Stimulated activated CD4-positive, alpha-beta T cell treated with anti-CD3 and anti-CD28 coated beads, TNF-alpha, amount 100 ng/mL, for 1 hour (primary cell): ENCODE data around the gene PHLPP1.

Source experiments
- DNase-seq, 3 donors: peaks; one replicate each; pipeline ENCODE4 v3.0.0-alpha.2; 2020; ENCODE audit warnings: low read depth in 3 of 3, low spot score in 1 of 3

PHLPP1 gene

GRCh38 chr18:62975785-62976184 is 260.4 kb downstream of the PHLPP1 start:
- DNase-seq: no peak

GRCh38 chr18:62976227-62976626 is 260.9 kb downstream of the PHLPP1 start:
- no peak for DNase-seq

GRCh38 chr18:62977512-62977911 is 262.2 kb downstream of the PHLPP1 start:
- DNase-seq: no peak

- no peak for DNase-seq
Measured at GRCh38 chr18:62978251-62979049, 263.1 kb downstream of the PHLPP1 start.

- DNase-seq: no peak
Measured at GRCh38 chr18:62979176-62979575, 263.8 kb downstream of the PHLPP1 start.

- no peak for DNase-seq
Measured at GRCh38 chr18:62979900-62980299, 264.6 kb downstream of the PHLPP1 start.

- DNase-seq: no peak
Measured at GRCh38 chr18:62981566-62981965, 266.2 kb downstream of the PHLPP1 start.

GRCh38 chr18:62982600-62983251 is 267.4 kb downstream of the PHLPP1 start:
- peak; percentile 5 to 23 (median 13) for DNase-seq

GRCh38 chr18:62984656-62985315 is 269.4 kb downstream of the PHLPP1 start:
- DNase-seq: peak in 1 of 3 donors; percentile 1

- no peak for DNase-seq
Measured at GRCh38 chr18:62986490-62986889, 271.1 kb downstream of the PHLPP1 start.

- DNase-seq: no peak
Measured at GRCh38 chr18:62987055-62987830, 271.9 kb downstream of the PHLPP1 start.

- DNase-seq: no peak
Measured at GRCh38 chr18:62987859-62988258, 272.5 kb downstream of the PHLPP1 start.

GRCh38 chr18:62988471-62988870 is 273.1 kb downstream of the PHLPP1 start:
- DNase-seq: no peak

GRCh38 chr18:62989195-62989594 is 273.9 kb downstream of the PHLPP1 start:
- DNase-seq: no peak

GRCh38 chr18:62990653-62991052 is 275.3 kb downstream of the PHLPP1 start:
- no peak for DNase-seq

GRCh38 chr18:62991389-62991788 is 276.0 kb downstream of the PHLPP1 start:
- DNase-seq: no peak

- no peak for DNase-seq
Measured at GRCh38 chr18:62991959-62992358, 276.6 kb downstream of the PHLPP1 start.

- no peak for DNase-seq
Measured at GRCh38 chr18:62992877-62993365, 277.6 kb downstream of the PHLPP1 start.

- no peak for DNase-seq
Measured at GRCh38 chr18:62996566-62996965, 281.2 kb downstream of the PHLPP1 start.

- DNase-seq: no peak
Measured at GRCh38 chr18:62997076-62997475, 281.7 kb downstream of the PHLPP1 start.

- no peak for DNase-seq
Measured at GRCh38 chr18:62998443-62998842, 283.1 kb downstream of the PHLPP1 start.
